A549 (cell line): ENCODE data around the gene FOXO3. TPM values are rescaled to one million over a fixed set of nuclear protein-coding genes. Genes with fewer than 3 reads are reported as not detected.

Experiments
- ATAC-seq, 2 experiments: fragments of 200-7000 bp in 1 of 2; fragments of >200 bp in 1 of 2; cut with Nextera tagmentation in 1 of 2; cut with Tn5 transposase in 1 of 2; 3 replicates each; pipeline versions ENCODE4 v1.8.0 to v1.9.1; 2018 to 2020; ENCODE audit warnings: mild to moderate bottlenecking in 1 of 2, moderate library complexity in 1 of 2
- CTCF ChIA-PET: fragments of 300-600 bp; sonication (Branson Sonifier 250); formaldehyde crosslinking; extraction: SDS; loops from one replicate; lab custom pipeline; 2021; ENCODE audit warnings: antibody characterized with exemption, inconsistent platforms; lab: Yijun Ruan, JAX
- POLR2A ChIA-PET: fragments of 350-600 bp; formaldehyde crosslinking; extraction: SDS; loops from one replicate; lab custom pipeline; 2021; ENCODE audit warnings: antibody characterized with exemption, inconsistent platforms; lab: Yijun Ruan, JAX
- DNase-seq, 2 experiments: peaks; one replicate each; pipeline versions ENCODE4 v3.0.0 to v3.0.0-alpha.2; 2011 to 2016; ENCODE audit warnings: low read depth in 1 of 2, low spot score in 1 of 2
- FAIRE-seq: peaks from 2 replicates; lab custom pipeline; 2011; peaks lifted over from hg19 to GRCh38; lab: Jason Lieb, UNC
- H3K27ac ChIP-seq, 2 experiments: fragments of >200 bp; sonication (Bioruptor Twin); formaldehyde crosslinking; 3 replicates each; pipeline ENCODE4 v1.5.1; 2016 to 2017
- H3K4me1 ChIP-seq: fragments of >200 bp; sonication (Bioruptor Twin); formaldehyde crosslinking; 3 replicates; pipeline ENCODE4 v1.6.1; 2016
- H3K4me2 ChIP-seq: fragments of >200 bp; sonication (Bioruptor Twin); formaldehyde crosslinking; 3 replicates; pipeline ENCODE4 v1.6.1; 2016
- H3K4me3 ChIP-seq: fragments of >200 bp; sonication (Bioruptor Twin); formaldehyde crosslinking; 3 replicates; pipeline ENCODE4 v1.5.1; 2016
- H3K9me3 ChIP-seq: fragments of >200 bp; sonication (Bioruptor Twin); formaldehyde crosslinking; 3 replicates; pipeline ENCODE4 v1.6.1; 2016
- BHLHE40 ChIP-seq: IDR thresholded peaks from 2 replicates; pipeline ENCODE4 v1.6.1; 2012; ENCODE audit warnings: low read depth, low read length, inconsistent platforms
- CHD2 ChIP-seq: fragments of 150-350 bp; IDR thresholded peaks from 2 replicates; pipeline ENCODE4 v1.6.1; 2014; ENCODE audit warnings: low read length; ENCODE audit not compliant: partially characterized antibody
- ELK1 ChIP-seq: fragments of 150-350 bp; IDR thresholded peaks from 2 replicates; pipeline ENCODE4 v1.6.1; 2014; ENCODE audit warnings: low read depth, mild to moderate bottlenecking, low read length
- FOSB ChIP-seq: fragments of 250-450 bp; sonication (Bioruptor Pico); IDR thresholded peaks from 2 replicates; pipeline ENCODE4 v1.5.0; 2020; ENCODE audit warnings: mild to moderate bottlenecking, moderate library complexity
- JUN ChIP-seq, 2 experiments: fragments of >200 bp; sonication (Bioruptor Twin); formaldehyde crosslinking; IDR thresholded peaks; 2 replicates in 1 of 2; 3 replicates in 1 of 2; pipeline ENCODE4 v1.6.1; 2016 to 2017
- KDM1A ChIP-seq: fragments of 200-600 bp; sonication (generic); IDR thresholded peaks from 2 replicates; pipeline ENCODE4 v1.6.1; 2016; ENCODE audit warnings: low read depth, mild to moderate bottlenecking
- KDM5A ChIP-seq: fragments of 200-600 bp; sonication (generic); IDR thresholded peaks from 2 replicates; pipeline ENCODE4 v1.6.1; 2016; ENCODE audit warnings: antibody characterized with exemption, mild to moderate bottlenecking
- MAFK ChIP-seq: fragments of 450-650 bp; IDR thresholded peaks from 2 replicates; pipeline ENCODE4 v1.6.1; 2014; ENCODE audit not compliant: partially characterized antibody
- RCOR1 ChIP-seq: fragments of 150-350 bp; IDR thresholded peaks from 2 replicates; pipeline ENCODE4 v1.6.1; 2014; ENCODE audit warnings: antibody characterized with exemption, low read length, low read depth
- SREBF2 ChIP-seq: fragments of 450-650 bp; IDR thresholded peaks from 2 replicates; pipeline ENCODE4 v1.6.1; 2014; ENCODE audit warnings: mild to moderate bottlenecking, moderate library complexity
- TP53 ChIP-seq: fragments of 250-450 bp; sonication (Bioruptor Pico); IDR thresholded peaks from 2 replicates; pipeline ENCODE4 v1.5.0; 2021; ENCODE audit warnings: mild to moderate bottlenecking, moderate library complexity
- ZNF302 ChIP-seq: fragments of 250-450 bp; sonication (Bioruptor Pico); IDR thresholded peaks from 2 replicates; pipeline ENCODE4 v1.9.0; 2021; ENCODE audit warnings: inconsistent platforms, mild to moderate bottlenecking, moderate library complexity
- WGBS: methylation state at CpG from one replicate; pipeline ENCODE4 v1.1.6; 2017; ENCODE audit errors: missing lambda C conversion rate; 5-methylcytosine and 5-hydroxymethylcytosine counted together
- polyA plus RNA-seq, 4 experiments: library from polyadenylated mRNA; depleted of rRNA in 3 of 4; stranded (reverse); fragments of >200 nt; fragmentation: RNase III in 1 of 4; extraction: RNeasy Plus Mini Kit Qiagen cat#74134 plus additional on column Dnase treatment in 1 of 4; gene quantifications; 2 replicates in 3 of 4; 3 replicates in 1 of 4; pipeline ENCODE4 v1.2.3, GENCODE V29; 2011 to 2017
- TF ChIP-seq, protein P1 (sequence below): IDR thresholded peaks from 2 replicates; pipeline ENCODE4 v1.6.1; 2012; ENCODE audit warnings: low read depth, borderline replicate concordance
- TF ChIP-seq, protein P2 (sequence below): IDR thresholded peaks from 2 replicates; pipeline ENCODE4 v1.6.1; 2012

The FOXO3 gene
- polyA plus RNA-seq, 2 of the 4 experiments (the other 2 are of a cell fraction), result 4.6 to 7.5 TPM

- ATAC-seq, result no peak
- no peak overlapping the region for H3K4me2 ChIP-seq
- WGBS, result 88% methylated on average over 6 of the region's 6 CpGs
- H3K4me3 ChIP-seq, result no peak overlapping the region
- CTCF ChIA-PET, result no interaction called here
- TF ChIP-seq, protein P1, sequence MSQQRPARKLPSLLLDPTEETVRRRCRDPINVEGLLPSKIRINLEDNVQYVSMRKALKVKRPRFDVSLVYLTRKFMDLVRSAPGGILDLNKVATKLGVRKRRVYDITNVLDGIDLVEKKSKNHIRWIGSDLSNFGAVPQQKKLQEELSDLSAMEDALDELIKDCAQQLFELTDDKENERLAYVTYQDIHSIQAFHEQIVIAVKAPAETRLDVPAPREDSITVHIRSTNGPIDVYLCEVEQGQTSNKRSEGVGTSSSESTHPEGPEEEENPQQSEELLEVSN, result no peak
- TF ChIP-seq, protein P2, sequence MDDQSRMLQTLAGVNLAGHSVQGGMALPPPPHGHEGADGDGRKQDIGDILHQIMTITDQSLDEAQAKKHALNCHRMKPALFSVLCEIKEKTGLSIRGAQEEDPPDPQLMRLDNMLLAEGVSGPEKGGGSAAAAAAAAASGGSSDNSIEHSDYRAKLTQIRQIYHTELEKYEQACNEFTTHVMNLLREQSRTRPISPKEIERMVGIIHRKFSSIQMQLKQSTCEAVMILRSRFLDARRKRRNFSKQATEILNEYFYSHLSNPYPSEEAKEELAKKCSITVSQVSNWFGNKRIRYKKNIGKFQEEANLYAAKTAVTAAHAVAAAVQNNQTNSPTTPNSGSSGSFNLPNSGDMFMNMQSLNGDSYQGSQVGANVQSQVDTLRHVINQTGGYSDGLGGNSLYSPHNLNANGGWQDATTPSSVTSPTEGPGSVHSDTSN, result no peak
- TF ChIP-seq FOSB (no peak), ELK1 (no peak), RCOR1 (no peak), KDM5A (no peak), ZNF302 (CRISPR knock-in tag) (no peak), BHLHE40 (no peak), KDM1A (no peak), SREBF2 (no peak), CHD2 (no peak)
- TF ChIP-seq, all 56 proteins: peak for 0
- no peak for FAIRE-seq
- Histone ChIP-seq H3K27ac (peak overlapping the region in 1 of 2 experiments; percentile 50; a peak in 1 of 6 replicates), H3K9me3 (no peaks in the 10 kb centered on the region), H3K4me1 (peaks cover 46% of the 10 kb centered on the region)
- POLR2A ChIA-PET, result no interaction called here
- no peak for DNase-seq
Measured at GRCh38 chr6:108585921-108586536, 25.3 kb downstream of the FOXO3 start.

DNA sequence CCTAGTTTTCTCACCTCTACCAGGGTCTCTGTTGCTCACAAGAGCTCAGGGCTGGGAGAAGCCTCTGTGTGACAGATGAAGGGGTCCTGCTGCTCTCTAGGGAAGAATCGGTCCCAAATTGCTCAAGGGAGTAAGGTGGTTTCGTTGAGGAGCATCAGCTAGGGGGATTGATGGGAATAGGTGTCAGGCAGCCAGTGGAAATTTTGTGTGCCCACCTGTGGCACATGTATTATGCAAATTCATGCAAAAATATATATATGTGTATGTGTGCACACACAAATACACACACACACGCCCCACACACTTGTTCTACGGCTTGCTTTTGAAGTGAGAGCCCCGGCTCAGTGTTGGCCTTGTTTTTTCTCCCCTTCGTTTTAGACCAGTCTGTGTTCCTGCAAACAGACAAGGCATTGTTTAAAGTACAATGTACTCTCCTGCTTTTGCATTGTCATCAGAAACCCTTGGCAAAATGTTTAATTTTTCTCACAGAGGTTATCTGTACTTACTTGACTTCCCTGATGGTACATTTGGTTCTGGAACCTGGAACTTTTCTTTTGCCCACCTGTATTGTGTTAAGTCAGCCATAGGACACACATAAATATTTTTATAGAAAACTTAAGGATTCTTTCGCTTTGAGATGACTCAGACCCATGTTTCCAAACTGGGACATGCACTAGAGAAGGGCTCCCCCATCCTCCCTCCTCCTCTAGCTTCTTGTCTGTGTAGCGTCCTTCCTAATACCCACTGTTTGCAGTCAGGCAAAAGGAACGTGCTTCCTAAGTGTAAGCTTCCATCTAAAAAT lies 26.7 kb downstream of the FOXO3 start:
- no peak overlapping the region for H3K4me3 ChIP-seq
- 43% methylated on average over 9 of the region's 9 CpGs for WGBS
- peak overlapping the region; percentile 50 to 76; a peak in 4 of 6 replicates for H3K27ac ChIP-seq
- no peaks in the 10 kb centered on the region for H3K9me3 ChIP-seq
- TF ChIP-seq MAFK (peak; percentile 72), TP53 (CRISPR knock-in tag) (no peak)
- H3K4me1 ChIP-seq, result peaks cover 38% of the 10 kb centered on the region
- FAIRE-seq (no peak), ATAC-seq (peak; percentile 55 to 66; a peak in 4 of 6 replicates), DNase-seq (peak in 1 of 2 experiments; percentile 18)
- H3K4me2 ChIP-seq, result peak overlapping the region; percentile 67
- ChIA-PET CTCF (no interaction called here), POLR2A (no interaction called here)

DNA sequence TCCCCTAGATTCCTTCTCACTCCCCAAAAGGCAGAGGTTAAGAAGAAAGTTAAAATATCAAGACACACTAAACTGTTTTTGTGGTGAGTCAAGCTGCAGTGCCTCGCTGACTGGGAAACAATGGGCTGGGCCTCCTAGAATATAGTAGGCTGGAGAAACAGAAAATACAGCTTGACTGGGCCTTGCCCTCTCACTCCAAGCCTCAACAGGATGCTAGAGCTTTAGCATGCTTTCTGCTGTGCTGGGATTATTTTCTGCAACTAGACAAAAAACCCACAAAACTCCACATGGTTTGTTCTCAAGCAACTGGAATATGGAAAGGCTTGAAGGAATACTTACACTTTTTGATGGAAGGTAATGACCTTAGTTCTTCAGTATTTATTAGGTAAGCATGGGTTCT lies 27.9 kb downstream of the FOXO3 start:
- TF ChIP-seq MAFK, result peak; percentile 59
- no peak for TF ChIP-seq JUN (IDR thresholded peaks at IDR 0.05)
- ChIA-PET CTCF (no interaction called here), POLR2A (interaction anchor here (2.0 kb wide), 1 partner anchor 28 kb away, joined by 8 read pairs; the partner anchor contains the start of gene FOXO3)
- H3K4me3 ChIP-seq, result no peak overlapping the region
- no peak for DNase-seq
- peak overlapping the region; percentile 67 for H3K4me2 ChIP-seq
- WGBS, result 25% methylated on average over 1 of the region's 1 CpG
- ATAC-seq, result peak in 1 of 2 experiments; percentile 52; a peak in 2 of 6 replicates
- no peaks in the 10 kb centered on the region for H3K9me3 ChIP-seq
- H3K4me1 ChIP-seq, result peaks cover 40% of the 10 kb centered on the region
- peak overlapping the region; percentile 76 for H3K27ac ChIP-seq
- no peak for FAIRE-seq
